GM19193 (cell line): ENCODE data around the gene FMNL1.
A peak's percentile ranks its signal among the peaks of the same experiment; 100 is the strongest.

Experiments used
- POLR2A ChIP-seq: IDR thresholded peaks from 4 replicates; pipeline ENCODE4 v1.6.1; 2011; ENCODE audit not compliant: insufficient read depth, insufficient read length; ENCODE audit errors: extremely low read depth

FMNL1 gene

DNA sequence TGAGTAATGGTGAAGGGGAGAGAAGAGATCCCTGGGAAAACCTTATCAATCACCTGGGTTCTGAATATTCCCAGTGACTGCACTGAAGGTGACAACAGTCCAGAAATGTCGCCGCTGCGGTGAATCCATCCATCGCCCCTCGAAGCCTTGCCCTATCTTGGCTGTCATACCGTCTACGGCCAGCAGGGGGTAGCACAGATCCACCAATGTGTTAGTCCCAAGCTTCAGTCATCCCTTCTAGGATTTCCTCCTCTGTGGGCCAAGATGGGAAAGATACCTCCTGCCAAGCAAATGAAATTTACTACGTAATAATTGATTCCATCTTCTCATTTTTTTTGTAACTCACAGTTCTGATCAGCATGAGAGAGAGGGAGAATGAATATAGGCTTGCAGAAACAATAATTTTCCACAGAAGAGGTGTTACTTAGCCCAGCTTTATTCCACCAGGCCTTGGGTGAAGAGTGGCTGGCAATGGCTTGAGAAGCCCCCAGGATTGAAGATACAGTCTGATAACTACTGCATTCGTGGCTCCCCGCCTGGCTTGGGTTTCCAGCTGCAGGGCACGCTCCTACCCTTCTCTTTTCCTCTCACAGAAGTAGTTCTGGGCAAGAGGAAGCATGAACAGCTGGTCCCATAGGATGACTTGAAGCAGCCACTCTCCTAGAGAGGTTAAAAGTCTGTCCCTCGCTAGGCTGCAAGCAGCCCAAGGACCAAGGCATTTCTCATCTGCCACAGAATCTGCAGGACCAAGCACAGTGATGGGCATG lies 2.6 kb upstream of the FMNL1 start:
- TF ChIP-seq POLR2A = no peak

GRCh38 chr17:45220079-45220478 lies 1.6 kb upstream of the FMNL1 start:
- TF ChIP-seq POLR2A = no peak

DNA sequence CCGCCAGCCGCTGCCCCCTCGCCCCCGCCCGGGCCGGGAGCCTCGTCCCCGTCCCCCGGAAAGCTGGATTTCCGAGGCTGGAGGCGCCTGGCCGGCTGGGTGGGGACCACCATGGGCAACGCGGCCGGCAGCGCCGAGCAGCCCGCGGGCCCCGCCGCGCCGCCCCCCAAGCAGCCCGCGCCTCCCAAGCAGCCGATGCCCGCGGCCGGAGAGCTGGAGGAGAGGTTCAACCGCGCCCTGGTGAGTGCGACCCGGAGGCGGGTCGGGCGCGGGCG lies 266 bp downstream of the FMNL1 start:
- no peak for TF ChIP-seq POLR2A

DNA sequence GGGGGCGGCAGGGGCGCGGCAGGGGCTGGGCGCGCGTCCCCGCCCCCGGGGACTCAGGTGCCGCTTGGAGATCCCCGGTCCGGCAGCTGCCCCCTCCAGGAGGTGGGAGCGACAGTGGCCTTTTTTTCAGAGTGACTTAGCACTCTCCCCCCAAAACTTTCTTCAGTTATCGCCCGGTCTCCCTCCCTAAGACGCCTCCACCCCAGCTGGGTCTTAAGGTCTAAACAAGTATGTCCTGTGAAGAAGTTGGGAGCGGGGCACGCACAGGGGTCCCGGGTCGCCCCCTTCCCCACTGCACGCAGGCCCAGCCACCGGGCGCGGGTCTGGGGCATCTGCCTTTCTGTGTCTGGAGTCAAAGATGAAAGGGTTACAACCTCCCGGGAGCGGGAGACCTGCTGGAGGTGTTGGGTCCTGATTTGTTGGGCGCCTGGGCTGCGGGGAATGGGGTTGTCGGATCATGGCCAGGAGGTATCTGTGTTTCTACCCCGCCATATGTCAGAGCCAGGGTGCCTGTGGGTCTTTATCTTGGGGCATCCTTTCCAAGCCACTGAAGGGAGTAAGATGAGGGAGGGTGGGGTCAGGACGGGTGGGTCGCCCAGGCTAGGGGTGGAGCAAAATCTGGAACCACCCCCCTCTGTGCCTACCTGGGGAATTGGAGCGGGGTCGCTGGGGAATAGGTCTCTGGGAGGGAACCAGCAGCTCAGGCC lies 757 bp downstream of the FMNL1 start:
- peak; percentile 50 for TF ChIP-seq POLR2A

DNA sequence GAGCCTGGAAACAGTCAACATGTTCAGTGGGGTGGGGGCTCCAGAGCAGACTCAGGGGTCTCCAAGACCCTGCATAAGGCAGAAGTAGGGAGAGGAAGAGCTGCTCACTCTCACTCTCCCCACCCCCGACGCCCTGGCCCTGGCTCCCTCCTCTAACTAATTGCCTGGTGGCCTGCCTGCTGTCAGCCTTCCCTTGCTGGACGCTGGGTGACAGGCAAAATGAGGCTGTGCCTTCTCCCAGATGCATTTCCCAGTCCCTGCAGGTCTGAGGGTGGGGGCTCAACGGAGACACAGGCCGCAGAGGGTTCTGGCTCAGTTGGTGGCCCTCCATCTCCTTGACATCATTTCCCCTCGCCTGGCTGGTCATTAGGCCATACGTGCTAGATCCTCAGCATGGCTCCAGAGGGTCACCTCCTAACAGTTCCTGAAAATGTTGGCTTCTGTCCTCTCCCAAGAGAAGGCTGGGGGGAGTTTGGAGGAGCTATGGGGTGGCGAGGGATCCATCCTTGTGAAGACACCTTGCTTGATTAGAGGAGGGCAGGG lies 1.4 kb downstream of the FMNL1 start:
- peak; percentile 2 for TF ChIP-seq POLR2A

DNA sequence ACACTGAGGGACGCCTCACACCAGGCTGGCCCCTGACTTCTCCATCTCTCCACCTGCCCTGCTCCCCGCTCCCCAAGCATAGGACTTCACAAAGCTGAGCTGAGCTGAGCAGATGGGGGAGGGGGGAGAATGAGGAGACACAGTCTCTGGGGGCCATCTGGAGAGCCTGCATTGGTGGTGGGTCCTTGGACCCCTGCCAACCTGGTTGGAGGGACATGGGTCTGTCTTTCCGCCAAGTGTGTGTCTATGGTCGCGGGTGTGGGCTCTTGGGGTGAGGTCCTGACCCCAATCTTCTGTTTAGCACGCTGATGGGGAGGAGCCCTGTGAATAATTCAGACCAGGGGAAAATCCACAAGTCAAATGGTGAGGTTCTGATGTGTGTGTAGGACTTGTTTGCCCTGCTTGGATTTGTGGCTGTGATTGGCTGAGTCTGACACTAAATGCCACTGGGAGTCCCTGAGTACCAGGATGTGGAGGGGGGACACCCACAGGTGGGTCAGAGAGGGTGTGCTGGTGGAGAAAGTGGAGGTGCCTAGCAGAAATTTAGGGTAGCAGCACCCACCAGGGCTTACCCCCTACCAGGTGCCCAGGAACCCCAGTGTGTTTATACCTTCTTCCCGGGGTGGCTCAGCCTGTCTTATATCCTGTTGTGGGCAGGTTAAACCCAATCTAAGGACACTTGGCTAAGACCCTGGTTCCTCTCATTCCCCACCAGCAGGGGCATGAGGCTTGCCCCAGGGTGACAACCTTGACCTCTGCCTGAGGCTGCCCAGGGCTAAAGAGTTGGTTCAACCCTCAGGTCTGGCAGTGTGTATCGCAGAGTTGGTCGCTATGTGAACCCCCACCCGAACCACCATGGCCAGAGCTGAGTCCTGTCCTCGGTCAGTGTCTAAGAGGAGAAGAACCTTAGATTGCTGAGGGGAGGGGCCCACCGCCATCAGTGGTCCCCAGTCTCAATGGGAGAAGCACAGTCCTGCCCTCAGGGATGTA lies 2.1 kb downstream of the FMNL1 start:
- TF ChIP-seq POLR2A = no peak

DNA sequence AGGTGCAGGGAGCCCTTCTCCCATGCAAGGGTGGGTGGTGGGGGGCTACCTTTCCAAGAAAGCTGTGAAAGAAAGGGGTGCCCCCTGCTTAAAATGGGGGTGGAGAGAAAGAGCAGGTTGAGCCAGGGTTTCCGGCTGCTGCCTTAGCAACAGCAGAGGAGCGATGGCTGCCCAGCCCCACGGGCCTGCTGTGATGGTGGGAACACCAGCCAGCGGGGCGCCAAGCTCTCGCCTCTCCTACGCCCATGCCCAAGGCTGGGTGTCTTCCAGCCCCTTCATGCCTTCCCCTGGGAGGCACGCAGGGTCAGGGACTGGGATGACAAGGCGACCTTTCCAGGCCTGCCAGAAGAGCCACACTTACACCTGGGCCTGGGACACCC lies 3.0 kb downstream of the FMNL1 start:
- TF ChIP-seq POLR2A = no peak

DNA sequence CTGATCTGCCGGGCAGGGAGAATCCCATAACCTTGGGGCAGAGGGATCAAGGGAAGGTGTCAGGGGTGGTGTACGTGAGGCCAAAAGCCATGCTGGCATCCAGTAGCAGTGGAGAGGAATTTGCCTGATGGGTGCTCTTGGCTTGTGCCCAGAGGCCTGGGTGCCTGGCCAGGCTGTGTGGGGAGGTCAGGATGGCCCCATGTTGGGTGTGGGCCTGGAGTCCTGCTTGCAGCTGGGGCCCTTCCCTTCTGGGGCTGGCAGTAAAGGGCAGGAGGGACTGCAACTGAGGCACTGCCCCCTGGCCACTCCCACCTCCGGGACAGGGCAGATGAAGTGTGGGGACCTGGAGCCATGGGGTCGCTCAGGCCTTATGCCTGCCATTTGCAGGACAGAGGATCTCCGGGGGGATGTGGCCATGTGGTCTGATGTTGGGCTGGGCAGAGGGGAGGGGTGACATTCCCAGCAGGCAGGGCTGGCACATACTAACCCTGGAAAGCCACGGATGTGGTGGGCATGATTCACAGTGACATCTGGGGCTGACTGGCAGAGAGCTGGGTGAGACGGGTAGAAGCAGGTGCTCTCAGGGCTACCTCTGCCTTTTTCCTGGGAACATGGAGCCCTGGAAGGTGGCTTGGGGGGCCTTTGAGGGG lies 3.5 kb downstream of the FMNL1 start:
- peak; percentile 26 for TF ChIP-seq POLR2A

DNA sequence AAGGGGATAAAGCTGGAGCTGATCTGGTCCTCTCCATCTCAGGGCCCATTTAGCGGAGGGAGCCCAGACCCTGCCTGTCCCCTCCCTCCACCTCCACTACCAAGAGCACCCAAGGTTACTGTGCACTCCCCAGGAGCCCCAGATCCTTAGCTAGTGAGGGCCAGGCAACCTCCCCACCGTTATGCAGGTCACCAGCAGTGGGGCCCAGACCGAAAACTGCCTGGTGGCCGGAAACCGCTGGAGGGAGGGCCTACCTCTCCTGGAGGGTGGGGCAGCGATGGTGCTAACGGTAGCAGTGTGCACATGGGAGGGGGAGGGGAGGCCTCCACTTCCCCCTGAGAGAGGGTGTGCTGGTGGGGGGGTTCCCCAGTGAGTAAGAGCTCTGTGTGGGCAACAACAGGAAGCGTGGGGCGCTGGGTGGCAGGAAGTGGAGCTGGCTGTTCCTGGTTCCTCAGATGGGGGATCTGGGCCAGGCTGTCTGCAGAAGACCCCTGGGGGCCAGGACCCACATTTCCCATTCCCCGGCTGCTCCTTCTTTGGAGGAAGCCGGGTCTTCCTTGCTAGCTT lies 4.4 kb downstream of the FMNL1 start:
- TF ChIP-seq POLR2A = peak; percentile 96

- TF ChIP-seq POLR2A = no peak
Observed at GRCh38 chr17:45226576-45226975, 4.9 kb downstream of the FMNL1 start.

- TF ChIP-seq POLR2A = peak; percentile 45
Observed at GRCh38 chr17:45227101-45227925, 5.6 kb downstream of the FMNL1 start.

DNA sequence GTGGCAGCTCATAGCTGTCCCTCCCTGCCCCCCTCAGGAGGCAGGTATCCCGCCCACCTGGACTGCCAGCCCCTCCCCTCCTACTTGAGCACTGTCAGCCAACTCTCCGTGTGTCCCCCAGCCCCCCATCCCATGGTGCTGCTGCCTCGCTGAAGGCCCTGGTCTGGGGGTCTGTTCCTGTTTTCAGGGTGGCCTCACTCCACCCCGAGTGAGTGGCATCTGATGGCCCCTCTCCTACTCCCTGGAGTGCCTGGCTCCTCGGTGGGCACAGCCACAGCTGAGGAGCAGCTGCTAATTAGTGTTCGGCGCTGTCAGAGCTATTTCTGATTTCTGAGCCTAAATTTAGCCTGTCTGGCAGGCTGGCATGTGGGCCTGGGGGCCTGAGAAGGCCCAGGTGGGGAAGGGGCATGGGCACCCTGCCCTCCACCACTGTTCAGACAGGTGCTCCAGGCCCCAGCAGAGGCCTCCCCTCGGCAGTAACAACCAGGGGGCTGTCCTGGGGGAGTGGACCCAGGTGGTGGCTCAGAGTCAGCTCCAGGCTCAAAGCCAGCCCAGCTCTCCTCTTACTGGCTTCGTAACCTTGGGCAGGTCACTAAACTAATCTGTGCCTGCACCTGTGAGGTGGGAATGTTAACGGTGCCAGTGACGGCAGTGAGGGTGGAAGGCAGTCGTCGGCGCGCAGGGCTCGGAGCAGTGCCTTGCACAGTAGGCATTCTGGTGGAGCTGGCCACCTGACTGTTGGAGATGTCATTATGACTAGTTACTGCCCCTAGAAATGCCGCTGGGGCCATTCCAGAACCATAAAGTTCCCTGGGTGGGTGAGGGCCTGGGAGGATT lies 6.5 kb downstream of the FMNL1 start:
- no peak for TF ChIP-seq POLR2A

- TF ChIP-seq POLR2A = peak; percentile 57
Observed at GRCh38 chr17:45228763-45229539, 7.3 kb downstream of the FMNL1 start.
